GM12878 (cell line): ENCODE data around the gene PSMC3. TPM values are rescaled to one million over a fixed set of nuclear protein-coding genes. Genes with fewer than 3 reads are reported as not detected.

ENCODE experiments used
- ATAC-seq: fragments of 200-7000 bp; cut with Tn5 transposase; 3 replicates; pipeline ENCODE4 v1.9.1; 2020; ENCODE audit warnings: mild to moderate bottlenecking, moderate library complexity
- BruUV-seq: library from RNA; stranded (reverse); fragments of 400-500 nt; replicated peaks from 2 replicates; lab custom pipeline; 2021; lab: Mats Ljungman, UMichigan
- CTCF ChIA-PET: fragments of 300-600 bp; sonication (Branson Sonifier 250); formaldehyde crosslinking; extraction: SDS; loops from one replicate; lab custom pipeline; 2021; ENCODE audit warnings: inconsistent platforms; lab: Yijun Ruan, JAX
- POLR2A ChIA-PET: fragments of 350-600 bp; formaldehyde crosslinking; extraction: SDS; loops from one replicate; lab custom pipeline; 2021; ENCODE audit warnings: inconsistent platforms; lab: Charles Lee
- RAD21 ChIA-PET: fragments of 300-600 bp; sonication (Branson Sonifier 250); formaldehyde crosslinking; loops from one replicate; lab custom pipeline; 2023; ENCODE audit warnings: antibody characterized with exemption; ENCODE audit not compliant: unreplicated experiment; lab: Charles Lee
- SMC1A ChIA-PET: fragments of 300-600 bp; sonication (Branson Sonifier 250); formaldehyde crosslinking; loops from one replicate; lab custom pipeline; 2023; ENCODE audit not compliant: unreplicated experiment, uncharacterized antibody; lab: Charles Lee
- DNase-seq: peaks from one replicate; pipeline ENCODE4 v3.0.0-alpha.2; 2011; ENCODE audit warnings: low read depth, low spot score
- FAIRE-seq: peaks from 3 replicates; lab custom pipeline; 2011; peaks lifted over from hg19 to GRCh38; lab: Jason Lieb, UNC
- H2AFZ ChIP-seq: 2 replicates; pipeline ENCODE4 v1.6.0; 2011; ENCODE audit warnings: low read depth, low read length, control low read depth; ENCODE audit not compliant: control insufficient read depth
- H3K27ac ChIP-seq: 2 replicates; pipeline ENCODE4 v1.5.1; 2011; ENCODE audit warnings: control low read depth; ENCODE audit not compliant: control insufficient read depth, insufficient read depth
- H3K27me3 ChIP-seq, 2 experiments: replicated peaks in 1 of 2; 2 replicates each; pipeline versions ENCODE4 v1.6.0 to v1.6.1; 2011; ENCODE audit warnings: low read length in 1 of 2; ENCODE audit not compliant: control insufficient read depth in 2 of 2, insufficient read depth in 2 of 2
- H3K36me3 ChIP-seq, 2 experiments: 2 replicates each; pipeline ENCODE4 v1.5.1; 2011; ENCODE audit warnings: low read length in 1 of 2; ENCODE audit not compliant: control insufficient read depth in 2 of 2, insufficient read depth in 2 of 2
- H3K4me1 ChIP-seq: 2 replicates; pipeline ENCODE4 v1.6.1; 2011; ENCODE audit warnings: mild to moderate bottlenecking, low read length, moderate library complexity, mixed read lengths; ENCODE audit not compliant: control insufficient read depth, insufficient read depth
- H3K4me2 ChIP-seq: 2 replicates; pipeline ENCODE4 v1.6.0; 2011; ENCODE audit warnings: control low read depth; ENCODE audit not compliant: control insufficient read depth, insufficient read depth
- H3K4me3 ChIP-seq: fragments of 200-600 bp; sonication (generic); 2 replicates; pipeline ENCODE4 v1.5.1; 2016
- H3K79me2 ChIP-seq: 2 replicates; pipeline ENCODE4 v1.6.0; 2011; ENCODE audit warnings: low read length; ENCODE audit not compliant: control insufficient read depth, insufficient read depth
- H3K9ac ChIP-seq: 2 replicates; pipeline ENCODE4 v1.8.0; 2011; ENCODE audit warnings: low read length, control low read depth, mixed read lengths; ENCODE audit not compliant: control insufficient read depth, insufficient read depth
- H3K9me3 ChIP-seq: replicated peaks from 3 replicates; pipeline ENCODE4 v1.5.1; 2011; ENCODE audit warnings: mild to moderate bottlenecking, low read length; ENCODE audit not compliant: control insufficient read depth, insufficient read depth
- H4K20me1 ChIP-seq: 2 replicates; pipeline ENCODE4 v1.6.0; 2011; ENCODE audit not compliant: control insufficient read depth, insufficient read depth
- ATF7 ChIP-seq: fragments of 450-650 bp; IDR thresholded peaks from 2 replicates; pipeline ENCODE4 v1.6.1; 2016; ENCODE audit warnings: low read depth, mild to moderate bottlenecking
- BHLHE40 ChIP-seq, 2 experiments: fragments of 450-650 bp in 1 of 2; IDR thresholded peaks; 2 replicates each; pipeline ENCODE4 v1.6.1; 2011 to 2017; ENCODE audit warnings: low read depth in 2 of 2, borderline replicate concordance in 1 of 2, improper control_type of control experiment in 1 of 2, low read length in 1 of 2, mild to moderate bottlenecking in 1 of 2
- CBX3 ChIP-seq: fragments of 200-600 bp; sonication (generic); IDR thresholded peaks from 2 replicates; pipeline ENCODE4 v1.6.1; 2016; ENCODE audit warnings: low read depth, borderline replicate concordance
- GATAD2B ChIP-seq: fragments of 450-650 bp; conservative IDR thresholded peaks from 2 replicates; pipeline ENCODE4 v1.6.1; 2017; ENCODE audit warnings: low read depth, mild to moderate bottlenecking, moderate library complexity
- IKZF2 ChIP-seq, 2 experiments: fragments of 450-650 bp; IDR thresholded peaks; 2 replicates each; pipeline ENCODE4 v1.6.1; 2017; ENCODE audit warnings: mild to moderate bottlenecking in 2 of 2, moderate library complexity in 2 of 2
- KDM1A ChIP-seq: fragments of 200-600 bp; sonication (generic); IDR thresholded peaks from 2 replicates; pipeline ENCODE4 v1.6.1; 2016; ENCODE audit warnings: borderline replicate concordance
- MXI1 ChIP-seq: fragments of 150-350 bp; IDR thresholded peaks from 2 replicates; pipeline ENCODE4 v1.6.1; 2011; ENCODE audit warnings: low read depth, mild to moderate bottlenecking, inconsistent platforms, low read length, improper control_type of control experiment
- NBN ChIP-seq: fragments of 450-650 bp; IDR thresholded peaks from 2 replicates; pipeline ENCODE4 v1.6.1; 2016
- NR2F1 ChIP-seq: fragments of 450-650 bp; conservative IDR thresholded peaks from 2 replicates; pipeline ENCODE4 v1.6.1; 2017; ENCODE audit warnings: mild to moderate bottlenecking
- POLR2AphosphoS2 ChIP-seq: IDR thresholded peaks from 2 replicates; pipeline ENCODE4 v1.6.1; 2011; ENCODE audit warnings: low read depth, mild to moderate bottlenecking, low read length, improper control_type of control experiment, moderate library complexity
- RAD21 ChIP-seq: IDR thresholded peaks from 2 replicates; pipeline ENCODE4 v1.6.1; 2011; ENCODE audit warnings: mild to moderate bottlenecking, low read depth, low read length, moderate library complexity; ENCODE audit not compliant: insufficient read depth
- SIN3A ChIP-seq: IDR thresholded peaks from 2 replicates; pipeline ENCODE4 v1.6.1; 2012; ENCODE audit warnings: low read depth, low read length, improper control_type of control experiment
- SMAD1 ChIP-seq: fragments of 450-650 bp; IDR thresholded peaks from 2 replicates; pipeline ENCODE4 v1.6.1; 2018; ENCODE audit warnings: mild to moderate bottlenecking, low read depth; ENCODE audit not compliant: partially characterized antibody
- SMAD5 ChIP-seq: IDR thresholded peaks from 2 replicates; pipeline ENCODE4 v1.6.1; 2016; ENCODE audit warnings: antibody characterized with exemption, low read depth
- SMARCA5 ChIP-seq: fragments of 450-650 bp; IDR thresholded peaks from 2 replicates; pipeline ENCODE4 v1.6.1; 2017; ENCODE audit warnings: mild to moderate bottlenecking
- SREBF1 ChIP-seq: IDR thresholded peaks from 2 replicates; pipeline ENCODE4 v1.6.1; 2012; ENCODE audit warnings: mild to moderate bottlenecking, low read length
- SUZ12 ChIP-seq: fragments of 200-600 bp; sonication (generic); IDR thresholded peaks from one replicate; pipeline ENCODE4 v1.6.1; 2018; ENCODE audit warnings: antibody characterized with exemption, mild to moderate bottlenecking; ENCODE audit not compliant: unreplicated experiment
- TAF1 ChIP-seq: IDR thresholded peaks from 2 replicates; pipeline ENCODE4 v1.6.1; 2011; ENCODE audit warnings: mild to moderate bottlenecking, low read depth, low read length, borderline replicate concordance
- ZSCAN29 ChIP-seq: fragments of 450-650 bp; IDR thresholded peaks from 2 replicates; pipeline ENCODE4 v1.6.1; 2017; ENCODE audit warnings: mild to moderate bottlenecking, moderate library complexity
- ZZZ3 ChIP-seq: IDR thresholded peaks from 2 replicates; pipeline ENCODE4 v1.6.1; 2011; ENCODE audit warnings: low read depth; ENCODE audit not compliant: control insufficient read depth, insufficient read length
- WGBS: methylation state at CpG from one replicate; pipeline ENCODE4 v1.1.6; 2016; ENCODE audit warnings: low lambda C conversion rate; ENCODE audit not compliant: insufficient replicate concordance, insufficient coverage; ENCODE audit errors: missing lambda C conversion rate; 5-methylcytosine and 5-hydroxymethylcytosine counted together
- in situ Hi-C: fragments of 300-500 bp; cut with MboI; formaldehyde crosslinking; loops from 9 replicates; pipeline ENCODE4 v1.14.3; 2018; ENCODE audit warnings: mixed read lengths
- intact Hi-C: fragments of 100-400 bp; cut with micrococcal nuclease; formaldehyde crosslinking; loops from one replicate; pipeline ENCODE4 v1.14.2; 2022; ENCODE audit not compliant: unreplicated experiment
- polyA plus RNA-seq, 11 experiments: library from polyadenylated mRNA; depleted of rRNA in 4 of 11; unstranded in 6 of 11; stranded (reverse) in 5 of 11; fragments of >200 nt; fragmentation: Nextera tagmentation in 4 of 11; fragmentation: Illumina TruSeq in 1 of 11; extraction: Ambion mirVana in 4 of 11; extraction: Trizol in 1 of 11; gene quantifications; 1 replicate in 1 of 11; 2 replicates in 10 of 11; pipeline versions ENCODE4 v1.2.1 to v1.2.3, GENCODE V29; 2011 to 2016; ENCODE audit warnings: inconsistent platforms in 2 of 11, missing spikeins in 2 of 11, low read depth in 1 of 11
- total RNA-seq, 4 experiments: library from RNA; depleted of rRNA in 3 of 4; stranded (reverse); fragments of >200 nt in 3 of 4; fragmentation: Illumina TruSeq in 1 of 4; extraction: Trizol in 1 of 4; gene quantifications; 2 replicates each; pipeline versions ENCODE4 v1.2.1 to v1.2.3, GENCODE V29; 2013 to 2021
- TF ChIP-seq, protein P1 (sequence below): fragments of 450-650 bp; IDR thresholded peaks from 2 replicates; pipeline ENCODE4 v1.6.1; 2017; ENCODE audit warnings: mild to moderate bottlenecking
- TF ChIP-seq, protein P2 (sequence below): IDR thresholded peaks from 2 replicates; pipeline ENCODE4 v1.6.1; 2012; ENCODE audit warnings: low read depth, low read length, improper control_type of control experiment

PSMC3 gene
- total and polyA plus RNA-seq, 10 of the 15 experiments (the other 5 are each of a cell fraction or from before 2014, with no cell fraction given) = 39.5 to 289 (median 155) TPM

DNA sequence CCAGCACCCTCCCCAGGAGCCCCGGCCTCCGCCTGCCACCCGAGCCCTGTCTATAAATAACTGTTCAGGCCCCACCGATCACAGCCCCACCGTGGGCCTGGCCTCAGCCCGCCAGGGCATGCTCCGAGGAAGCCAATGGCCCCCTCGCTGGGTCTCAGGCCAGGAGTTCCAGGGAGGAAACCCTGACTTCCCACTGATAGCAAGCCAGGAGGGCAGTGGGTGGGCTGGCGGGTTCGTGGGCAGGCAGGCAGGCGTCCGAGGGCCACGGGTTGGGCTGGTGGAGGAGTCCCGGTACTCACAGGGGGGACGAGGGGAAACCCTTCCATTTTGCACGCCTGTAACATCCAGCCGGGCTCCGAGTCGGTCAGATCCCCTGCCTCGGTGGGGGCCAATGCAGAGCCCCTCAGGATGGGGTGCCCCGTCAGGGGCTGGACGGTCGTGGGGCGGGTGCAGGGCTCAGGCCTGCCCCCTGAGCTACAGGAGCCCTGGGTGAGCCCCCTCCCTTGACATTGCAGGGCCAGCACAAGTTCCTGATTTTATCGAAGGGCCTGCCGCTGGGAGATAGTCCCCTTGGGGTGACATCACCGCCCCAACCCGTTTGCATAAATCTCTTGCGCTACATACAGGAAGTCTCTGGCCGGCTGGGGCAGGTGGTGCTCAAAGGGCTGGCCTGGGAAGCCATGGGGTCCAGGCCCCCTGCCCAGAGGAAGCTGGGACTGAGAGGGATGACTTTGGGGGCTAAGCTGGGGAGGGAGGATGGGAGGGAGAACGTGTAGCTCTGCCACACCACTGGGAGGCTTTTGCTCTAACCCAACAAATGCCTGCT, 48.0 kb downstream of the PSMC3 start, which contains the start of gene SPI1:
TSS of gene SPI1 (minus strand) at position 538 of the 826 bp plus-strand sequence. CDS start at position 344, 194 bp downstream.
- intact Hi-C loops = loop anchor here (1.0 to 10.0 kb wide), 4 partner anchors 30 to 477 kb away; partner anchors contain the start of genes FNBP4 and SLC39A13
- Histone ChIP-seq H3K4me1 (peaks cover 21% of the 10 kb centered on the region), H3K9ac (peak within 1 kb of the TSS; percentile 85), H4K20me1 (no peaks in the 10 kb centered on the region), H3K79me2 (peaks cover 41% of the 10 kb centered on the region), H3K27ac (peak within 1 kb of the TSS; percentile 93), H3K9me3 (no peaks in the 10 kb centered on the region), H2AFZ (peak within 1 kb of the TSS; percentile 71), H3K27me3 (no peaks in the 10 kb centered on the region), H3K36me3 (peaks cover 2 to 3% of the 10 kb centered on the region in 2 experiments; a peak in 3 of 4 replicates), H3K4me2 (peak within 1 kb of the TSS; percentile 89), H3K4me3 (peak within 1 kb of the TSS; percentile 80)
- SMC1A ChIA-PET = interaction anchor here (1.2 to 3.7 kb wide), 4 partner anchors 10 to 29 kb away, joined by 4 to 36 read pairs (median 13); no protein-coding TSS in a partner anchor
- BruUV-seq = TSS peak; percentile 53
- RAD21 ChIA-PET = interaction anchor here (0.9 to 3.4 kb wide), 7 partner anchors 8 to 32 kb away, joined by 3 to 31 read pairs (median 5); partner anchors contain the start of gene SLC39A13
- in situ Hi-C loops = no loop called here
- DNase-seq = peak; percentile 41
- peak; percentile 74 for FAIRE-seq
- 2% methylated on average over 23 of the region's 31 CpGs for WGBS
- POLR2A ChIA-PET = interaction anchor here (0.8 to 5.0 kb wide), 6 partner anchors 13 to 784 kb away, joined by 3 to 94 read pairs (median 5); no protein-coding TSS in a partner anchor
- CTCF ChIA-PET = interaction anchor here (0.5 to 4.1 kb wide), 9 partner anchors 10 to 1129 kb away, joined by 3 to 20 read pairs (median 6); partner anchors contain the start of gene SLC39A13
- peak; percentile 83 for ATAC-seq
- TF ChIP-seq CBX3 (no peak), IKZF2 (IDR thresholded peaks at IDR 0.05) (peak; percentile 35 to 46; a peak in 1 of 4 replicates), SMARCA5 (0 out of 2 replicates have a peak, but pooled peaks have one; percentile 20), SMAD1 (peak; percentile 54), ZZZ3 (no peak), SIN3A (peak; percentile 66), SUZ12 (no peak), GATAD2B (peak; percentile 71; the same call in 1 of the 2 replicates), KDM1A (no peak), NBN (0 out of 2 replicates have a peak, but pooled peaks have one; percentile 63), TAF1 (peak; percentile 61; the same call in 1 of the 2 replicates), MXI1 (peak; percentile 35; the same call in 1 of the 2 replicates), ZSCAN29 (no peak), NR2F1 (no peak), BHLHE40 (IDR thresholded peaks at IDR 0.05; ENCODE audit: borderline replicate concordance in 1 of 2, low read depth in 2 of 2, low read length in 1 of 2) (0 out of 4 replicates have a peak, but pooled peaks of 1 of the 2 experiments have one; percentile 7), RAD21 (no peak), SREBF1 (no peak), POLR2AphosphoS2 (peak; percentile 81), ATF7 (peak; percentile 96), SMAD5 (peak; percentile 84)
- TF ChIP-seq, protein P1, sequence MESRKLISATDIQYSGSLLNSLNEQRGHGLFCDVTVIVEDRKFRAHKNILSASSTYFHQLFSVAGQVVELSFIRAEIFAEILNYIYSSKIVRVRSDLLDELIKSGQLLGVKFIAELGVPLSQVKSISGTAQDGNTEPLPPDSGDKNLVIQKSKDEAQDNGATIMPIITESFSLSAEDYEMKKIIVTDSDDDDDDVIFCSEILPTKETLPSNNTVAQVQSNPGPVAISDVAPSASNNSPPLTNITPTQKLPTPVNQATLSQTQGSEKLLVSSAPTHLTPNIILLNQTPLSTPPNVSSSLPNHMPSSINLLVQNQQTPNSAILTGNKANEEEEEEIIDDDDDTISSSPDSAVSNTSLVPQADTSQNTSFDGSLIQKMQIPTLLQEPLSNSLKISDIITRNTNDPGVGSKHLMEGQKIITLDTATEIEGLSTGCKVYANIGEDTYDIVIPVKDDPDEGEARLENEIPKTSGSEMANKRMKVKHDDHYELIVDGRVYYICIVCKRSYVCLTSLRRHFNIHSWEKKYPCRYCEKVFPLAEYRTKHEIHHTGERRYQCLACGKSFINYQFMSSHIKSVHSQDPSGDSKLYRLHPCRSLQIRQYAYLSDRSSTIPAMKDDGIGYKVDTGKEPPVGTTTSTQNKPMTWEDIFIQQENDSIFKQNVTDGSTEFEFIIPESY = no peak
- TF ChIP-seq, protein P2, sequence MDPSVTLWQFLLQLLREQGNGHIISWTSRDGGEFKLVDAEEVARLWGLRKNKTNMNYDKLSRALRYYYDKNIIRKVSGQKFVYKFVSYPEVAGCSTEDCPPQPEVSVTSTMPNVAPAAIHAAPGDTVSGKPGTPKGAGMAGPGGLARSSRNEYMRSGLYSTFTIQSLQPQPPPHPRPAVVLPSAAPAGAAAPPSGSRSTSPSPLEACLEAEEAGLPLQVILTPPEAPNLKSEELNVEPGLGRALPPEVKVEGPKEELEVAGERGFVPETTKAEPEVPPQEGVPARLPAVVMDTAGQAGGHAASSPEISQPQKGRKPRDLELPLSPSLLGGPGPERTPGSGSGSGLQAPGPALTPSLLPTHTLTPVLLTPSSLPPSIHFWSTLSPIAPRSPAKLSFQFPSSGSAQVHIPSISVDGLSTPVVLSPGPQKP = no peak
